Esophagus muscularis mucosa (tissue), 4 donors: ENCODE results near the gene GFI1B.

Experiments
- CTCF ChIP-seq, 3 experiments: fragments of 200-600 bp in 2 of 3; fragments of 450-650 bp in 1 of 3; sonication (generic) in 2 of 3; IDR thresholded peaks; one replicate each; pipeline ENCODE4 v1.5.1; 2017 to 2019; ENCODE audit warnings: antibody characterized with exemption in 3 of 3, mild to moderate bottlenecking in 2 of 3, moderate library complexity in 1 of 3
- EP300 ChIP-seq: sonication (generic); formaldehyde crosslinking; IDR thresholded peaks from one replicate; pipeline ENCODE4 v1.6.1; 2017; ENCODE audit warnings: antibody characterized with exemption
- POLR2A ChIP-seq: fragments of 450-650 bp; IDR thresholded peaks from one replicate; pipeline ENCODE4 v1.6.1; 2017; ENCODE audit warnings: antibody characterized with exemption, moderate library complexity, mild to moderate bottlenecking, low read depth
- POLR2AphosphoS5 ChIP-seq, 2 donors: sonication (generic); formaldehyde crosslinking; IDR thresholded peaks; one replicate each; pipeline ENCODE4 v1.6.1; 2017; ENCODE audit warnings: antibody characterized with exemption in 2 of 2

- TF ChIP-seq POLR2A = no peak
- no peak for TF ChIP-seq CTCF (IDR thresholded peaks at IDR 0.05)
- no peak for TF ChIP-seq POLR2AphosphoS5 (IDR thresholded peaks at IDR 0.05)
- TF ChIP-seq EP300 = no peak
These were observed 44.8 kb downstream of the GFI1B start for GRCh38 chr9:133023117-133023890.
